ENCODE data around the gene UBE2S. TPM values are rescaled to one million over a fixed set of nuclear protein-coding genes. Genes with fewer than 3 reads are reported as not detected.

UBE2S gene
- total and polyA plus RNA-seq, 2 of the 8 experiments (the other 6 are each of a cell fraction or from before 2014, with no cell fraction given) = 398 to 530 TPM

GRCh38 chr19:55407800-55408532 lies 378 bp upstream of the UBE2S start (continued):
- peak; percentile 95 for TF ChIP-seq YY1 (IDR thresholded peaks at IDR 0.05; ENCODE audit: low read depth, low read length)
- peak; percentile 98 for TF ChIP-seq POLR2AphosphoS5 (IDR thresholded peaks at IDR 0.05; ENCODE audit: low read depth, low read length)
- peak in 1 of 2 experiments; percentile 5; a peak in 1 of 4 replicates for TF ChIP-seq RAD21 (IDR thresholded peaks at IDR 0.05 in 1 of 2, conservative IDR thresholded peaks at IDR 0.05 in 1 of 2; ENCODE audit: low read depth in 2 of 2, low read length in 2 of 2)
- peak; percentile 76 for TF ChIP-seq CHD2 (IDR thresholded peaks at IDR 0.05; ENCODE audit: low read length)
- TF ChIP-seq EGR1 (IDR thresholded peaks at IDR 0.05; ENCODE audit: borderline replicate concordance, low read depth, low read length) = 0 out of 2 replicates have a peak, but pooled peaks have one; percentile 28
- TF ChIP-seq SIN3A (conservative IDR thresholded peaks at IDR 0.05 in 1 of 2, IDR thresholded peaks at IDR 0.05 in 1 of 2; ENCODE audit: low read depth in 1 of 2, low read length in 2 of 2) = peak in 1 of 2 experiments; percentile 41; a peak in 1 of 4 replicates
- TF ChIP-seq BRCA1 (IDR thresholded peaks at IDR 0.05; ENCODE audit: low read depth, low read length) = no peak
- 0 out of 2 replicates have a peak, but pooled peaks have one; percentile 6 for TF ChIP-seq SRF (IDR thresholded peaks at IDR 0.05; ENCODE audit: low read depth, low read length)
- no peak for TF ChIP-seq CBX5 (IDR thresholded peaks at IDR 0.05; ENCODE audit: low read depth, low read length)
- peak; percentile 60; the same call in 1 of the 2 replicates for TF ChIP-seq SP4 (IDR thresholded peaks at IDR 0.05; ENCODE audit: low read length)
- peak; percentile 27; the same call in 1 of the 2 replicates for TF ChIP-seq SP2 (IDR thresholded peaks at IDR 0.05; ENCODE audit: low read length)
- TF ChIP-seq BACH1 (IDR thresholded peaks at IDR 0.05; ENCODE audit: low read length) = 0 out of 2 replicates have a peak, but pooled peaks have one; percentile 30
- no peak for TF ChIP-seq RBBP5 (IDR thresholded peaks at IDR 0.05; ENCODE audit: borderline replicate concordance, low read depth, low read length)

Measured in H1 (cell line).